ENCODE measurements around the gene CHRNE. TPM values are rescaled to one million over a fixed set of nuclear protein-coding genes. Genes with fewer than 3 reads are reported as not detected.

The CHRNE gene
- total RNA-seq, 2 donors from 2014 or later = 0.33 to 1.8 TPM

DNA sequence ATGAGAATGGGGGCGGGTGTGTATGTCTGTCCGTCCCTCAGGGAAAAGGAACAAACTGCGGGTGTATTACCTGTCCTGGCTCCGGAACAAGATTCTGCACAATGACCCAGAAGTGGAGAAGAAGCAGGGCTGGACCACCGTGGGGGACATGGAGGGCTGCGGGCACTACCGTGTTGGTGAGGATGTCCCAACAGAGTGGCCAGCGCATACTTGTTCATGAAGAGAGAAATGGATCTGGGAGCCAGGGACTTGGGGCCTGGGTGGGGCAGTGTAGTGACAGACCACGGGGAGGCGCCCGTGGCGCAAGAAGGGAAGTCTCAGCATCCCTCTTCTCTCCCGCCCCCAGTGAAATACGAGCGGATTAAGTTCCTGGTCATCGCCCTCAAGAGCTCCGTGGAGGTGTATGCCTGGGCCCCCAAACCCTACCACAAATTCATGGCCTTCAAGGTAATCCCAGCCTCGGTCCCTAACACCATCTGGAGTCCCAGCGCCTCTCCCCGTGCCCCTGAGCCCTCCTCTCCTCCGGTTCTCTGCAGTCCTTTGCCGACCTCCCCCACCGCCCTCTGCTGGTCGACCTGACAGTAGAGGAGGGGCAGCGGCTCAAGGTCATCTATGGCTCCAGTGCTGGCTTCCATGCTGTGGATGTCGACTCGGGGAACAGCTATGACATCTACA lies 7.1 kb downstream of the CHRNE start:
- no peak for ATAC-seq
- no peaks in the 10 kb centered on the region for H3K27me3 ChIP-seq
- no peak overlapping the region for H3K4me3 ChIP-seq
- peaks cover 26% of the 10 kb centered on the region for H3K4me1 ChIP-seq
- no peak overlapping the region for H3K27ac ChIP-seq
- intact Hi-C loops (cut with DNase I) = loop anchor here (10.0 kb wide), 1 partner anchor 191 kb away; the partner anchor contains the start of gene PELP1
- H3K9me3 ChIP-seq = no peaks in the 10 kb centered on the region
- DNase-seq = no peak
- WGBS, 2 donors = 78 to 81% methylated on average over 25 to 27 of the region's 27 CpGs
- H3K36me3 ChIP-seq (replicated peaks in 1 of 2; ENCODE audit: insufficient read depth in 1 of 2, low read depth in 2 of 2) = peaks cover 0 to 19% of the 10 kb centered on the region in 2 donors
- TF ChIP-seq, protein P1, sequence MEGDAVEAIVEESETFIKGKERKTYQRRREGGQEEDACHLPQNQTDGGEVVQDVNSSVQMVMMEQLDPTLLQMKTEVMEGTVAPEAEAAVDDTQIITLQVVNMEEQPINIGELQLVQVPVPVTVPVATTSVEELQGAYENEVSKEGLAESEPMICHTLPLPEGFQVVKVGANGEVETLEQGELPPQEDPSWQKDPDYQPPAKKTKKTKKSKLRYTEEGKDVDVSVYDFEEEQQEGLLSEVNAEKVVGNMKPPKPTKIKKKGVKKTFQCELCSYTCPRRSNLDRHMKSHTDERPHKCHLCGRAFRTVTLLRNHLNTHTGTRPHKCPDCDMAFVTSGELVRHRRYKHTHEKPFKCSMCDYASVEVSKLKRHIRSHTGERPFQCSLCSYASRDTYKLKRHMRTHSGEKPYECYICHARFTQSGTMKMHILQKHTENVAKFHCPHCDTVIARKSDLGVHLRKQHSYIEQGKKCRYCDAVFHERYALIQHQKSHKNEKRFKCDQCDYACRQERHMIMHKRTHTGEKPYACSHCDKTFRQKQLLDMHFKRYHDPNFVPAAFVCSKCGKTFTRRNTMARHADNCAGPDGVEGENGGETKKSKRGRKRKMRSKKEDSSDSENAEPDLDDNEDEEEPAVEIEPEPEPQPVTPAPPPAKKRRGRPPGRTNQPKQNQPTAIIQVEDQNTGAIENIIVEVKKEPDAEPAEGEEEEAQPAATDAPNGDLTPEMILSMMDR (IDR thresholded peaks at IDR 0.05) = no peak
- TF ChIP-seq POLR2A (IDR thresholded peaks at IDR 0.05) = no peak

- no peaks in the 10 kb centered on the region for H3K27me3 ChIP-seq
- H3K9me3 ChIP-seq = no peaks in the 10 kb centered on the region
- no peak overlapping the region for H3K4me3 ChIP-seq
- intact Hi-C loops (cut with DNase I) = loop anchor here (10.0 kb wide), 1 partner anchor 190 kb away; the partner anchor contains the start of gene PELP1
- DNase-seq (no peak), ATAC-seq (no peak)
- H3K4me1 ChIP-seq = peaks cover 19% of the 10 kb centered on the region
- 91 to 93% methylated on average over 11 to 12 of the region's 13 CpGs for WGBS, 2 donors
- TF ChIP-seq, protein P1 (IDR thresholded peaks at IDR 0.05) = no peak
- no peak for TF ChIP-seq POLR2A (IDR thresholded peaks at IDR 0.05)
- peaks cover 0 to 26% of the 10 kb centered on the region in 2 donors for H3K36me3 ChIP-seq (replicated peaks in 1 of 2; ENCODE audit: insufficient read depth in 1 of 2, low read depth in 2 of 2)
- no peak overlapping the region for H3K27ac ChIP-seq
These were observed 7.8 kb downstream of the CHRNE start for GRCh38 chr17:4895121-4895520.

DNA sequence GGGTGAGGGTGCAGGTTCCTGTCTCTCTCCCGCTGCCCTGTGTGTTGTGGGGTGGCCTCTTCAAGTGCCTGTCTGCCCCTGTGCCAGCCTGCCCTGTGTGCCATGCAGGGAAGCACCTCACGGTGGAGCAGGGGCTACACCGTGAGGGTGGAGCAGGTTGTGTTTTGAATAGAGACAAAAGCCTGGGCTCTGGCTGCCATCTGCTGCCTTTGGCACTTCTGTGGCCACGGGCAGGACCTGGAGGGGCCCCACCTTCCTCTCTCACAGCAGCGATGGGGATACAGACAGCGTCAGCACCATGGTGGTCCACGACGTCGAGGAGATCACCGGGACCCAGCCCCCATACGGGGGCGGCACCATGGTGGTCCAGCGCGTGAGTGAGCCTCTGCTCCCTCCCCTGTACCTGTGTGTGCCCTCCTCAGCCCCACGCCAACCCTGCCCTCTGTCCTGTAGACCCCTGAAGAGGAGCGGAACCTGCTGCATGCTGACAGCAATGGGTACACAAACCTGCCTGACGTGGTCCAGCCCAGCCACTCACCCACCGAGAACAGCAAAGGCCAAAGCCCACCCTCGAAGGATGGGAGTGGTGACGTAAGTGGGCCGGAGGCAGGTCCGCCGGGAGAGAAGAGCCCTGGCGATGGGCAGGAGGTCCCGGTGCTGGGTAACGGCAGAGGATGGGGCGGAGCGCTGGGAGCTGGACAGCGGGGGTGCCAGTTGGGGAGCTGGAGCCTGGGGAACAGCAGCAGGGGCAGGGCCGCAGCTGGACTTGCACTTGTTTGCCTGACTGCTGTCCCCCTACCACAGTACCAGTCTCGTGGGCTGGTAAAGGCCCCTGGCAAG lies 9.0 kb downstream of the CHRNE start:
- Histone ChIP-seq H3K9me3 (no peaks in the 10 kb centered on the region), H3K36me3 (replicated peaks in 1 of 2; ENCODE audit: insufficient read depth in 1 of 2, low read depth in 2 of 2) (peaks cover 0 to 27% of the 10 kb centered on the region in 2 donors), H3K27ac (no peak overlapping the region), H3K27me3 (no peaks in the 10 kb centered on the region), H3K4me3 (no peak overlapping the region), H3K4me1 (peaks cover 10% of the 10 kb centered on the region)
- TF ChIP-seq POLR2A (IDR thresholded peaks at IDR 0.05) = no peak
- TF ChIP-seq, protein P1 (IDR thresholded peaks at IDR 0.05) = no peak
- intact Hi-C loops (cut with DNase I) = loop anchor here (10.0 kb wide), 1 partner anchor 189 kb away; the partner anchor contains the start of gene PELP1
- WGBS, 2 donors = 88 to 95% methylated on average over 17 to 31 of the region's 31 CpGs
- DNase-seq (no peak), ATAC-seq (no peak)

- no peaks in the 10 kb centered on the region for H3K9me3 ChIP-seq
- no peak overlapping the region for H3K4me3 ChIP-seq
- no peak for DNase-seq
- H3K4me1 ChIP-seq = peaks cover 3% of the 10 kb centered on the region
- TF ChIP-seq, protein P1 (IDR thresholded peaks at IDR 0.05) = no peak
- no peak overlapping the region for H3K27ac ChIP-seq
- intact Hi-C loops (cut with DNase I) = loop anchor here (10.0 kb wide), 1 partner anchor 188 kb away; the partner anchor contains the start of gene PELP1
- no peaks in the 10 kb centered on the region for H3K27me3 ChIP-seq
- 90 to 92% methylated on average over 18 of the region's 18 CpGs for WGBS, 2 donors
- no peak for ATAC-seq
- peaks cover 0 to 27% of the 10 kb centered on the region in 2 donors for H3K36me3 ChIP-seq (replicated peaks in 1 of 2; ENCODE audit: insufficient read depth in 1 of 2, low read depth in 2 of 2)
These were observed 9.6 kb downstream of the CHRNE start for GRCh38 chr17:4893272-4893671.

All from body of pancreas (tissue), 4 donors.